Activated CD4-positive, alpha-beta T cell treated with anti-CD3 and anti-CD28 coated beads, Interleukin-10, Interleukin-2, amounts not matched to agents 100 ng/mL and 50 ng/mL, durations not matched to agents 16 hours and 8 hours (primary cell): ENCODE results near the gene PPFIA1.
"Not testable (repeated sequence)": the region's sequence is repeated elsewhere in the genome, so short reads cannot be mapped to it uniquely, and the experiment has no call there.

Experiments used
- DNase-seq: peaks from one replicate; pipeline ENCODE4 v3.0.0-alpha.2; 2020

Gene PPFIA1

DNA sequence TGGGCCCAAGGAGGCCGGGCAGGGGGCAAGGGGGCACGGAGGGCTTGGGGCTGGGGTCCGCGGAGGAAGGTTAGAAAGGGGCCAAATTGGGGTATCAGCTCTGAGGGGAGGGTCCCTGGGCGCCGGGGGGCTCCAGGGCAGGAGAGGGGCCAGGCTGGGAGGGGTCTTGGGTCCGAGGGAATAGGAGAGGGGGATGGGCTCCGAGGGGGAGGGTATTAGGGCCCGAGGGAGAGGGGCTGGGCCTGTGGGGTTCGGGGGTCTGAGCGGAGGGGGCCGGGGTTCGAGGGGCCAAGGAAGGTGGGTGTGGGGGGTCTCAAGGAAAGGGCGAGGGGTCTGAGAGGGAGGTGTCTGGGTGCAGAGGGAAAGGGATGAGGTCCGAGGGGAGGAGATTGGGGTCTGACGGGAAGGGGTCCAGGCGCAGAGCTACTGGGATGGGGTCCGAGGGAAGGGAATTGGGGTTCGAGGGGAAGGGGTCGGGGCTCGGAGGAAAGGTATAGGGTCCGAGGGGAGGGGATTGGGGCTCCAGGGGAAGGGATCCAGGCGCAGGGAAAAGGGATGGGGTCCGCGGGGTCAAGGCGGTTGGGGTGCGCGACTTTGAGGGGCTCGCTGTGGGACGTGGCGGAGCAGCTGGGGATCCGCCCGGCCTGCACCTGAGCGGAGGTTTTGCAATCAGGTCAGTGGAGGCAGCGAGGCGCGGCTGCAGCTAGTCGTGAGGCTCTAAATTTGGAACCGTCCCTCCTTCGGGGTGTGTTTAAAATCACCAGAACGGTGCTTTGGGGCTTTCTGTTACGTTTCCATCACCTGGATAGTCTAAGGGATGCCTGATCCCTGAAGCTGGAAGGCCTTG lies 128.6 kb downstream of the PPFIA1 start:
- DNase-seq = no peak

DNA sequence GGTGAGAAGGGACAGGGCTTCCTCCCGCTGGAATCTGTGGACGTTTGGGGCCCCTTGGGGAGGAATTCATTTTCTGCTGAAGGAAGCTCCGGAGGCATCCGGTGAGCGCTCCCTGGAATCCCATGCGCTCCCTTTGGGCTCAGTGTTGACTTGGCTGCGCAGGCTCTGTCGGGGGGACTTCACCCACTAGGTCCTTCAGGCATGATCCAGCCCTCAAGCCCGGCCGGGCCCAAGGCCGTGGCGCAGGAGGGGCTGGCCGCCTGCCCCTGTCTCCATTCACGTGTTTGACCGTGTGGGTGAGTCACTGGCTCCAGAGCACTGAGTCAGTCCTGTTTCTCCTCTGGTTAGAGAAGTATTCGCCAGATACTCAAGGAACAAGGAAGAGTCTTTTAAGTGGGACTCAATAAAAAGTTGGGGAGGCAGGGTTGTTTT lies 129.2 kb downstream of the PPFIA1 start:
- DNase-seq = no peak

DNA sequence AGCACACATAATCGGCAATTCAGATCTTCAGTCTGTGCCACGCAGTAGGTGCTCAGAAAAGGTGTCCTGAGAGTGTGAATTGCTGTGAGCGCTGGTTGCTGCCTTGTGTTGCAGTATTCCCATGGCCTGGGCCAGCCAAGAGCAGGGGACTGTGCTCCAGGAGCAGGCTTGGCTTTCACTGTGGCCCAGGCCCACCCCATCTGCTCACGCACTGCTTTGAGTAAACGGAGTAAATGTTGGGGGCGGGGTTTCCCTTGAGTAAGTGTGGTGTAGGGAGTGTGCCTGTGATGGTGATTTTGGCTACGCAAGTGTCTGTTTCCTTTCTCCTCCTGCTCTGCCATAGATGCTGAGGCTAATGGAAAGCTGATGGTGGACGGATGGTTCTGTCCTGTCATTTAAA lies 130.2 kb downstream of the PPFIA1 start:
- no peak for DNase-seq

DNA sequence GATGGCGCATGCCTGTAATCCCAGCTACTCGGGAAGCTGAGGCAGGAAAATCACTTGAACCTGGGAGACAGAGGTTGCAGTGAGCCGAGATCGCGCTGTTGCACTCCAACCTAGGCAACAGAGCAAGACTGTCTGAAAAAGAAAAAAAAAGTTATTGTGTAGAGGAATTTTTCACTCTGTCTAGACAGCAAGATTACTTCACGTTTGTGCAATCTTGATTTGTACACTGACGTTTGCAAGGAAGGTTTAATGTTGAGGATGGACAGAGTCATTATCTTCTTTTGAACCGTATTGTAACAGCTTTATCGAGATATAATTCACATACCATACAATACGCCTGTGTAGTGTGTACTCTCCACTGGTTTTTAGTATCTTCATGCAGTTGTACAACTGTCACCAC lies 131.5 kb downstream of the PPFIA1 start:
- no peak for DNase-seq

DNA sequence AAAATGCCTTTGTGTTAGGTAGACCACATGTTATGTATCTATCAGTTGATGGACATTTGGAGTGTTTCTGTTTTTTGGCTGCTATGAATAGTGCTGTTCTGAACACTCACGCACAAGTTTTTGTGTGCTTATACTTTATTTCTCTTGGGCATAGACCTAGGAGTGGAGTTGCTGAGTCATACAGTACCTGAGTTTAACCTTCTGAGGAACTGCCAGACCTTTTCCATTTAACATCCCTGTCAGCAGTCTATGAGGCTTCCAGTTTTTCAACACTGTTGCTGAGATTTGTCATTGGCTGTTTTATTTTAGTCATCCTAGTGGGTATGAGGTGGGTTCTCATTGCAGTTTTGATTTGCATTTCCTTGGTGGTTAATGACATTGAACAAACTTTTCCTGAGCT lies 132.2 kb downstream of the PPFIA1 start:
- DNase-seq = peak; percentile 46

DNA sequence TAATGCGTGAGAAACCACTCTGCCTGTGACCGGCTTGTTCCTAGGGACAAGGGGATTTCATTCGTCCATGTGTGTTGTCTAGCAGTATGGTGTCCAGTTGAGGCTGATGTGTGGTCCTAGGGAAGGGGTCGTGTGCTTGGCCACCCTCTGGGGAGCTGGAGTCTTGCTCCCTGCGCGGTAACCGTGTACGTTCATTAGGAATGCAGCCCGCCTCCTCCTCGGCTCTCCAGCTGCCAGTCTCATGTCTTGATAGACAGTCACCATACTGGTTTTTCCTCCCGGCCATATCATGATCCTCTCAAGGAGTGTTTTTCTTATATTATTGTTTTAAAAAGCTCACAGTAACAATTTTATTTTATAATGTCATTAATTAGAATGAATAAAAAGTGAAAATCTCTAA lies 133.8 kb downstream of the PPFIA1 start:
- no peak for DNase-seq

DNA sequence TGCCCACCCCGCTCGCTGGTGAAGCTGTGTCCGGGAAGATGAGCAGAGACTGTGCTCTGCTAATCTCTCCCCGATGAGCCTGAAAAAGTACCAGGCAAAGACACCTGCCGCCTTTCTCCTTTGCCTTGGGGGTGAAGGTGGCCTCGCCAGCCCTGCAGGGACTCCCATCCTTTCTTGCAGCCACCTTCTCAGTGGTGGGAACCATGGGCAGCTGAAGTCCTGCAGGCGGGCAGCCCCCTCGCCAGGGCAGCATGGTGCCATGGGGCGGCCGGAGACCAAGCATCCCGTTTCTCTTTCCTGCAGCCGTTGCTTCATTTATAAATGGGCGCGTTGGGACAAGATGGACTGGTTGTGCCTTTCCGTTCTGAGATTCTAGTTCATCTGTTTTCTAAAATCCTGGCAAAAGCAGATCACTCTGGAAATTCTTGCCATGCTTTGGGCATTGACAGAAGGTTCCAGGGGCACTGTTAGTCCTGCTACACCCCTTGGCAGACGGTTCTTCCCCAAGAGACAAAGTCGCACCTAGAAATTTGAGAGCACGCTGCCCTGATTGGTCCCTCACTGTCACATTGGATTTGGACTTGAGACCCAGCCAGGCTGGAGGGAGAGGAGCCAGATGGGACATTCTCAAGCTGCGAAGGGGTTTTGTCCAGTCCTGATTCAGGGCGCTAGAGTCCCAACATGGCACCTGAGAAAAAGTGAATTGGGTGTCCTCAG lies 135.3 kb downstream of the PPFIA1 start:
- DNase-seq = no peak

DNA sequence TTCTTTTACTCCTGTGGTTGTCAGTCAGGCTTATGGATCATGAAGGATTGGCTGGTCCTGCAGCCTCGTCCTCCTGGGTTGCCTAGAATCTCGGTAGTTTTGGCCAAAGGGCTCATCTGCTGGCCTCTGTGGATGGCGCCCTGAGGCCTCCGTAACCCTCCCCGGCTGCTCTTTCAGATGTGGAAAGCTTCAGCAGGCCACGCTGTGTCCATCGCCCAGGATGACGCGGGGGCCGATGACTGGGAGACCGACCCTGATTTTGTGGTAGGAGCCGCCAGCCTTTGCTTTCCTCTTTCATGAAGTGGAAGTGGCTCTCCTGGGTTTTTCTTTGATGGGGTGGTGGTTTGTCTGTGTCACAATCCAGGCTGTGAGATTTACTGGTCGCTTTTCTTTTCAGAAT lies 136.6 kb downstream of the PPFIA1 start:
- DNase-seq = no peak

DNA sequence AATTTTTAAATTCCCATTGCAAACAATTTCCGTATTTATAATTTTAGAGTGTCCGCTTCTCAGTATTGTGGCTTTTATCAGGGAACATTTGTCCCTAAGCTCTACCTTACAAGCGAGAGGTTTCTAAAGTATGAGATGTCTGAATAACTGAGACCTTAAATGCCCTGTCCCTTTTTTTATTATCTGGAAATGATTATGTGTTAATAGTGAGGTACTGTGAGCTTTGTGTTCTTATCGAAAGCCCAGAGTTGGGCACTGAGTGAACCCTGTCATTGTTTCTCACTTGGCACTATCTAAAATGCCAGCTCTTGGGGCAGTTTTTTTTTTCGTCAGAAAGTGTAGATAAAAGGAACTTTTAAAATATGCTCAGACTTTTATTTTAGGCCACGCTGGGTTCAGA lies 137.3 kb downstream of the PPFIA1 start:
- no peak for DNase-seq

DNA sequence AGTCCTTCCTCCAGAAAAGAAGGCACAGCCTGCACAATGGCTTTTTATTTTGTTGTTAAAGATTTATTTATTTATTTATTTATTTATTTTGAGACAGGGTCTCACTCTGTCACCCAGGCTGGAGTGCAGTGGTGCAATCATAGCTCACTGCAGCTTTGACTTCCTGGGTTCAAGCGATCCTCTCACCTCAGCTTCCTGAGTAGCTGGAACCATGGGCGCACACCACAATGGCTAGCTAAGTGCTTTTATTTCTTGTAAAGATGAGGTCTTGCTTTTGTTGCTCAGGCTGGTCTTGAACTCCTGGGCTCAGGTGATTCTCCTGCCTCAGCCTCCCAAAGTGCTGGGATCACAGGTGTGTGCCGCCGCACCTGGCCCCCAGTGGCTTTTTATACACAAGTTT lies 137.8 kb downstream of the PPFIA1 start:
- not testable (repeated sequence) for DNase-seq

DNA sequence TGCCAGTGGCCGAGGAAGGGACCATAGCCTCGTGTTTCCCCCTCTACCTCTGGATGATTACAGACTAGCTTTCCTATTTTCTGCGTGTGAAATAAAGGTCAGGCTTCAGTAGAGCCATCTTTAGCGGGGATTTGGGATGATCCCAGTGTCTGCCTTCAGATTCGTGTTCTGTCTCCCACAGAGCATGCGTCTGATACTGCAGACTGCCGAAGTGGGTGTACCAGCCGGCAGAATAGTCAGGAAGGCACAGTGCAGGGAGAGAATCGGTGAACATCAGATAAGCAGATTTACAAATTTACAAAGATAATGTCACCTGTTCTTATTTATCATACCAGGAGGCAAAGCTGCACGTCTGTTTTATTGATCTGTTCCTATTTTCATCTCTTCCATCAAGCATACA lies 138.9 kb downstream of the PPFIA1 start:
- no peak for DNase-seq

DNA sequence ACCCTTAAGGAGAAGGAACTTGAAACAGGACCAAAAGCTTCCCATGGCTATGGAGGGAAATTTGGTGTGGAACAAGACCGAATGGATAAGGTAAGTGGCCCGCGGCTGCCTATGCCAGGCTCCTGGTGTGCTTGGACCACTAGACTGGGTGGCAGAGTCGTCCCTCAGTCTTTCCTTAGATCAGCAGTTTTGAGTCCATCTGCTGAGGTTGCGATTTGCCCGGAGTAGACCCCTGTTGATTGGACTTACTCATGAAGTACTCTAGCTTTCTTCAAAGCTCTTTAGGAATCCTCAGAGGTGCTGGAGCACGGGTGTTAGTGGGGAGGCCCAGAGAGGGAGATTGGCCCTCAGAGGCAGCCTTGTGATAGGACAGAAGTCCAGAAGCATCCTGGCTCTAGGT lies 139.4 kb downstream of the PPFIA1 start:
- DNase-seq = no peak

DNA sequence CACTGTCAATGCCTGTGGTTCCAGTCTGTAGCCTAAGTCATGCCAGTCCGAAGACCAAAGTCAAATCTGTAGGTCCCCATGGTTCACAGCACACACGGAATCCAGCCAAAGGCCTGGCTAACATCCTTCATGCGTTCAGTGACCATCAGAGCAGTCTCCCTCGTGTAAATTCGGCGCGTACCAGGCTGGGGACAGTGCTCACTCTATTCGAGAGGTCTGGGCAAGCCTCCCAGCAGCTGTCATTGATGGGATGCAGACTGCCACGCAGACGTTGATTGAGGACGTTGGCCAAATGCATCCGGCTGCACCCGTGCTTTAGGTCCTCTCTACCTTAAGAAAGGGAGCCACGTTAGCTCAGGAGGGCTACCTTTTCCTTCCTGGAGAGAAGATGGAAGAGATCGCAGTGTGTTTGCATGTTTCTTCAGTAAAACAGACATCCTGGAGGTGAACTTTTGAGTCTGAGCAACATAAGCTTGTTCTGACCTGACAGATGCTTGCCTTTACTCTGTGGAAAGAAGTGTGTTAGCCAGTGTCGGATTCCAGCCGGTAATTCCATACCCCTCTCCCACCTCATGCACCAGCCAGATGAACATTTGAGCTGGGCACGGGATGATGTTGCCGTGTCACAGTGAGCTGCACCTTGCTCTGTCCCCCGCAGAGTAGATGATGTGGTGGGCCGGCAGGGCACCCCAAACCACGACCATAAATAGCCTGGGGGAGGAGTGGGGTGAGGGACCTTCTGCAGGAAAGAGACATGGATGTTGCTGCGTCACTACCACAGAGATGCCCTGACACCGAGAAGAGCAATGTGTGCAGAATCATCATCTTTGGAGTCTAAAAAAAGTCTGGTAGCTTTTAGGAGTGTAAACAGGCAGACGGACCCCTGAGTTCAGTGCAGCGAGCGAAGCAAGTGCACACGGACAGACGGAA lies 140.1 kb downstream of the PPFIA1 start:
- no peak for DNase-seq

DNA sequence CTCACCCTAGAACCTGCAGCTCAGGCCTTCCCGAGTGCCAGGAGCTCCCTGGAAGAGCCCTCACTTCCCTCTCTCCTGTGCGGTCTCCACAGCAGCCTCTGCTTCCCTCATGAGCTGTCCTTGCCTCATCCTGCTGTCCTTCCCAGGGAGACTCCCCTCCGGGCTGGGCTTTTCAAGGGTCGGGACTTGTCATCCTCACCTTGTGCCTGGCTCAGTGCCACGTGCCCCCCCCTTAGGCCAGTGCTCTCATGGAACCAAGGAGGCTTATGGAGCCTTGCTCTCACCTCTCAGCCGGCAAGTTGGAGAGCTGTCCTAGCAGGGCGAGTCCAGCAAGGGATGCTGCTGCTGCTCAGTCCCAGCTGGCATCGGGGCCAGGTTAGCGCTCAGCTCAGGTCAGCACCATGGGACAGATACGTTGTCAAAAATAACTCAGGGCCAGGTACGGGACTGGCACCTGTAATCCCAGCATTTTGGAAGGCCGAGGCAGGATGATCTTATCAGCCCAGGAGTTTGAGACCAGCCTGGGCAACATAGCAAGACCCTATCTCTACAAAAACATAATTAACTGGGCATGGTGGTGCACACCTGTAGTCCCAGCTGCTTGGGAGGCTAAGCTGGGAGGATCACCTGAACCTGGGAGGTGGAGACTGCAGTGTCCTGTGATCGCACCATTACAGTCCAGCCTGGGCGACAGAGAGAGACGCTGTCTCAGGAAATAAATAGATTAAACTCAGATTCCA lies 141.4 kb downstream of the PPFIA1 start:
- no peak for DNase-seq

DNA sequence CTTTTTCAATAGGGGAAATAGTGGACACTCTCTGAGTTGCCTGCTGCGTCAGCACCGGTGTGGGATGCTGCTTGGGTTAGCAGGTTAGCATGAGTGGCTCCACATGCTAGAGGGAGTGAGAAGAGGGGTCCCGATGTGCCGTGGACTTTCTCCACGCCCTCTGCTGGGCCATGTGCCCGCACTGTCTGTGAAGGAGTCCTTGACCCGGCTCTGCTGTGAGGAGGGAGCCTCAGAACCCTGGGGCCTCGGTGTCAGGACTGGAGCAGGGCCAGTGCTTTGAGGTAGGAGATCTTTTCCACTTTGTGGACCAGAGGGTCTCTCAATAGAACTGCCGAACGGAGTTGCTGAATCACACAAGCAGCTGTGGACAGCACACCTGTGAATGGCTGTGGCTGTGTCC lies 142.7 kb downstream of the PPFIA1 start:
- no peak for DNase-seq

DNA sequence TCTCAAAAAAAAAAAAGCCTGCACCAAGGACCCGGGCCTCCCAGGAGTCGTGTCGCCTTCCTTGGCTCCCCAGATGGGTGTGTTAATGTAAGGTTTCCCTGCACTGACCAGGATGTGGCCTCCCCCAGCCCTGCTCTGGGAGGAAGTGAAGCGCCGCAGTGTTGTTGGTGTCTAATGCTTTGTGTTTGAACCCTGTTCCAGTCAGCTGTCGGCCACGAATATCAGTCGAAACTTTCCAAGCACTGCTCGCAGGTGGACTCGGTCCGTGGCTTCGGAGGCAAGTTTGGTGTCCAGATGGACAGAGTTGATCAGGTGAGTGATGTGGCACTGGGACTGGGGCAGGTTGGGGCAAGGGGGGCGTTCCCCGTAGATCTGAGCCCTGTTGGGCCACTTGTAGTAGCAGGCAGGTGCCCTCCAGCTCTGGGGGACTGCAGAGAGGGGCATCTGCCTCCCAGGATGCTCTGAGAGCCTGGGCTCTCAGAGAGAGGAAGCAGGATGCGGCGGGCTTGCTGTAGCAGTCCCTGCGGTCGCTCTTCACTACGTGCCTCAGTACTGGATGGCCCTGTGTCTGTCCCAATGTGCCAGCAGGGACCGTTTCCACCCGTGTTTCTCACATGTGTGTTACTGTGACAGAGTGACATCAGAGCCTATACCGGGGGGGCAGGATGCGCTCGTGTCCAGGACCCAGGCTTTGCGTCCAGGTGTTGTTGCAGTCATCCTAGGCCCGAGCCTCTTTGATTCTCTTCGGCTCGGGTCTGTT lies 144.0 kb downstream of the PPFIA1 start:
- DNase-seq = no peak

DNA sequence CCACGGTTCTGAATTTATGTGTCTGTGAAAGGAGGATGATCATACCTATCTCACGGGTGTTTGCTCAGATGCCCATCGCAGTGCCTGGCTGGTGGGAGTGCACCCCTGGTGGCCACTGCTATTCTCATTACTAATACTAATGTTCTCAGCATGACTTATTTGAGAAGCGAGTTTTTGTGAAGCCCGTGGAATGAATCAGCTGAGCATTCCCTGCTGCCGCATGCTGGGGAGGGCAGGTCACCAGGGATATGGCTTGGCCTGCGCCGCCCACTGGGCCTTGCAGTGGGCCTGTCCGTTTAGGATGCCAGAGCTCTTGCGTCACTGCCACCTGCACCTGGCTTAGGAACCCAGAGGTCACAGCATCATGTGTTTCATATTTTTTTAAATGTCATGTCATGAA lies 144.7 kb downstream of the PPFIA1 start:
- no peak for DNase-seq

DNA sequence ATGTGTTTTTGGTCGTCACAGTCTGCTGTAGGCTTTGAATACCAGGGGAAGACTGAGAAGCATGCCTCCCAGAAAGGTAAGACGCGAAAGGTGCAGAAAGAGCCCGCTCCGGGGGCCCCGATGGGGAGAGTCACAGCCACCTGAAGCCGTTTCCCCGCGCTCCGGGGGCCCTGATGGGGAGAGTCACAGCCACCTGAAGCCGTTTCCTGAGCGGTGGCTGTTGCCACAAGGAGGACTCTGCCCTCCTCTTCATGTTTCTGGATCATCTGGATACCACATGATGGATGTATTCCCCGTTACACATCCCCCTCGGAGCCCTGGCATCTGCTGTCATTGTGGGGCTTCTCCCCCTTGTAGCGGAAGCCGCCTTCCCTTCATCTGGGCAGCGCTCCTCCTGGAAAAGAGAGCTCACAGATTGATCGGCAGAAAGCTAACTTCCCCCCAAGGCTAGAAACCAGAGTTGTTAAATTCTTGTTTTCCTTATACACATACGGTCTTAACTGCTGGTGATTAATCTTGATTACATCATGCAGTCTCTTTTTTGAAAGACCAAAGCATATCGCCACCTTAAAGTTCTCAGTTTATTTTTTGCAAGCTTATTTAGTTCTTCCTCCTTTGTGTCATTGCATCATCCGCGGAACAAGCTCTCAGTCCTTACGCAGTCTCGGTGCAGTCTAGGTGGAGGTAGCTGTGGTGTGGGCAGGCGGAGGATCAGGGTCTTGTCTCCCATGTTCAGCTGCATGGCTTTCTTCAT lies 145.3 kb downstream of the PPFIA1 start:
- DNase-seq = no peak

DNA sequence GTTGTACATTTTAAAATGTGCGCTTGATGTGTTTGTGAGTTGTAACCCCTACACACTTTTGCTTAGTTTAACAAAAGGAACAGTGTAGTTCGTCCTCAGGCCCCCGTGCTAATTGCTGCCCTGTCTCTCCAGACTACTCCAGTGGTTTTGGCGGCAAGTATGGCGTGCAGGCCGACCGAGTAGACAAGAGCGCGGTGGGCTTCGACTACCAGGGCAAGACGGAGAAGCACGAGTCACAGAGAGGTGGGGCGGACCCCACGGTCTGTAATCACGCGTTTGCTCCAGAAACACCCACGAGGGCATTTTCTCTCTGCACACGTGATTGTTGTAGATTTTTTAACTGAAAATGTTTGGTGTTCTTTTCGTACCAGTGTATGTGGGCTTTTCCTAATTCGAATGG lies 146.4 kb downstream of the PPFIA1 start:
- DNase-seq = no peak

DNA sequence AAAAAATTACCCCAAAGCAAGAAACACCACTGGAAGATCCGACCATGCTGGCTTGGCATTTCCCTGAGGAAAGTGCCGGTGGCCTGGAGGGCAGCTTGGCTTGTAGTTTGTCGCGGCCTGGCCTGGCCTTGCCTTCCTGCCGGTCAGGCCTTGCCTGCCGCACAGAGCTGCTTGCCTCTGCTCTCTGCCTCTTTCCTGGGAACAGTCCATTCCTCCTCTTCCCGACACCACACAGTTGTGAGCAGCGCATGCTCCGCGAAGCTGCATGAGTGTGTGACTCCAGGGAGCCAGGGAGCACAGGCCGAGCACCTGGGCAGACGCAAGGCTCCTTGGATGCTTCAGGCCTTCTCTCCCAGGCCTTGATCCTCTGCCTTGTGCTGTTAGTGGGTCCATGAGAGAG lies 147.6 kb downstream of the PPFIA1 start:
- DNase-seq = no peak
